WTC11 (cell line): ENCODE results near the gene PLEKHG7. TPM values are rescaled to one million over a fixed set of nuclear protein-coding genes. Genes with fewer than 3 reads are reported as not detected.

ENCODE experiments used
- ATAC-seq: fragments of 200-7000 bp; cut with Tn5 transposase; 2 replicates; pipeline ENCODE4 v1.10.0; 2021; ENCODE audit warnings: mild to moderate bottlenecking, moderate library complexity
- CTCF ChIA-PET: fragments of 300-600 bp; sonication (Branson Sonifier 250); formaldehyde crosslinking; loops from one replicate; lab custom pipeline; 2021; ENCODE audit warnings: antibody characterized with exemption; lab: Charles Lee
- POLR2A ChIA-PET: fragments of 350-600 bp; sonication (Branson Sonifier 250); formaldehyde crosslinking; loops from one replicate; lab custom pipeline; 2021; ENCODE audit warnings: antibody characterized with exemption; lab: Charles Lee
- DNase-seq: peaks from one replicate; pipeline ENCODE4 v3.0.0; 2021; ENCODE audit warnings: low spot score
- H3K27ac Mint-ChIP-seq: 2 replicates; pipeline ENCODE4 v1.8.0; 2021; ENCODE audit warnings: mixed read lengths
- H3K27me3 Mint-ChIP-seq: 2 replicates; pipeline ENCODE4 v1.8.0; 2021; ENCODE audit warnings: low read depth, mild to moderate bottlenecking, moderate library complexity, mixed read lengths
- H3K36me3 Mint-ChIP-seq: 2 replicates; pipeline ENCODE4 v1.8.0; 2021; ENCODE audit warnings: mixed read lengths
- H3K4me1 Mint-ChIP-seq: 2 replicates; pipeline ENCODE4 v1.8.0; 2022; ENCODE audit warnings: mixed read lengths
- H3K4me3 Mint-ChIP-seq: 2 replicates; pipeline ENCODE4 v1.8.0; 2021; ENCODE audit warnings: mild to moderate bottlenecking, moderate library complexity, mixed read lengths
- H3K9me3 Mint-ChIP-seq: 2 replicates; pipeline ENCODE4 v1.8.0; 2021; ENCODE audit warnings: mixed read lengths
- CBFB ChIP-seq: sonication (generic); formaldehyde crosslinking; IDR thresholded peaks from 2 replicates; pipeline ENCODE4 v1.8.1; 2022; ENCODE audit warnings: mild to moderate bottlenecking, low read depth, missing genetic modification reagents
- CREB1 ChIP-seq: sonication (generic); formaldehyde crosslinking; IDR thresholded peaks from 2 replicates; pipeline ENCODE4 v1.8.0; 2023; ENCODE audit warnings: mild to moderate bottlenecking, missing genetic modification reagents
- EMX1 ChIP-seq: fragments of 250-450 bp; sonication (Bioruptor Pico); IDR thresholded peaks from 2 replicates; pipeline ENCODE4 v1.8.0; 2021; ENCODE audit warnings: mild to moderate bottlenecking
- ERG ChIP-seq: fragments of 250-450 bp; sonication (Bioruptor Pico); IDR thresholded peaks from 2 replicates; pipeline ENCODE4 v1.8.0; 2021; ENCODE audit warnings: mild to moderate bottlenecking
- GRHL2 ChIP-seq: fragments of 250-450 bp; sonication (Bioruptor Pico); IDR thresholded peaks from 2 replicates; pipeline ENCODE4 v1.8.0; 2022; ENCODE audit warnings: mild to moderate bottlenecking, moderate library complexity; ENCODE audit not compliant: insufficient replicate concordance, severe bottlenecking
- HMGA2 ChIP-seq: fragments of 250-450 bp; sonication (Bioruptor Pico); IDR thresholded peaks from 2 replicates; pipeline ENCODE4 v1.4.0; 2021; ENCODE audit warnings: mild to moderate bottlenecking, moderate library complexity
- KAT7 ChIP-seq: sonication (generic); formaldehyde crosslinking; IDR thresholded peaks from 2 replicates; pipeline ENCODE4 v1.8.1; 2023; ENCODE audit warnings: missing genetic modification reagents, mild to moderate bottlenecking, borderline replicate concordance
- NFYB ChIP-seq: sonication (generic); formaldehyde crosslinking; conservative IDR thresholded peaks from 2 replicates; pipeline ENCODE4 v1.8.0; 2022; ENCODE audit warnings: low read depth, missing genetic modification reagents
- OVOL2 ChIP-seq: fragments of 250-450 bp; sonication (Bioruptor Pico); IDR thresholded peaks from 2 replicates; pipeline ENCODE4 v1.9.0; 2021; ENCODE audit warnings: mild to moderate bottlenecking, borderline replicate concordance
- SP1 ChIP-seq: sonication (generic); formaldehyde crosslinking; conservative IDR thresholded peaks from 2 replicates; pipeline ENCODE4 v1.8.1; 2022; ENCODE audit warnings: missing genetic modification reagents
- ZNF232 ChIP-seq: sonication (generic); formaldehyde crosslinking; IDR thresholded peaks from 2 replicates; pipeline ENCODE4 v1.8.0; 2022; ENCODE audit warnings: mild to moderate bottlenecking, missing genetic modification reagents
- ZNF317 ChIP-seq: sonication (generic); formaldehyde crosslinking; IDR thresholded peaks from 2 replicates; pipeline ENCODE4 v1.8.1; 2023; ENCODE audit warnings: low read depth, mild to moderate bottlenecking, moderate library complexity, missing genetic modification reagents, borderline replicate concordance
- ZNF396 ChIP-seq: fragments of 250-450 bp; sonication (Bioruptor Pico); IDR thresholded peaks from 2 replicates; pipeline ENCODE4 v1.8.0; 2021; ENCODE audit warnings: mild to moderate bottlenecking, moderate library complexity, borderline replicate concordance
- total RNA-seq: library from RNA; stranded (reverse); gene quantifications from 3 replicates; pipeline ENCODE4 v1.2.3, GENCODE V29; 2021
- TF ChIP-seq, protein P1 (sequence below): sonication (generic); formaldehyde crosslinking; IDR thresholded peaks from 2 replicates; pipeline ENCODE4 v1.8.1; 2023; ENCODE audit warnings: mild to moderate bottlenecking, missing genetic modification reagents, moderate library complexity
- TF ChIP-seq, protein P2 (sequence below): sonication (generic); formaldehyde crosslinking; conservative IDR thresholded peaks from 2 replicates; pipeline ENCODE4 v1.8.1; 2023; ENCODE audit warnings: mild to moderate bottlenecking, low read depth, missing genetic modification reagents, moderate library complexity
- TF ChIP-seq, protein P3 (sequence below): sonication (generic); formaldehyde crosslinking; IDR thresholded peaks from 2 replicates; pipeline ENCODE4 v1.8.0; 2022; ENCODE audit warnings: mild to moderate bottlenecking, missing genetic modification reagents
- TF ChIP-seq, protein P4 (sequence below): fragments of 250-450 bp; sonication (Bioruptor Pico); IDR thresholded peaks from 2 replicates; pipeline ENCODE4 v2.1.2; 2022; ENCODE audit warnings: mild to moderate bottlenecking, moderate library complexity
- TF ChIP-seq, protein P5 (sequence below): sonication (generic); formaldehyde crosslinking; IDR thresholded peaks from 2 replicates; pipeline ENCODE4 v1.8.0; 2022; ENCODE audit warnings: mild to moderate bottlenecking, missing genetic modification reagents
- TF ChIP-seq, protein P6 (sequence below): sonication (generic); formaldehyde crosslinking; IDR thresholded peaks from 2 replicates; pipeline ENCODE4 v1.8.1; 2023; ENCODE audit warnings: mild to moderate bottlenecking, missing genetic modification reagents

The PLEKHG7 gene
- total RNA-seq, 1 experiment from 2014 or later, result not detected

DNA sequence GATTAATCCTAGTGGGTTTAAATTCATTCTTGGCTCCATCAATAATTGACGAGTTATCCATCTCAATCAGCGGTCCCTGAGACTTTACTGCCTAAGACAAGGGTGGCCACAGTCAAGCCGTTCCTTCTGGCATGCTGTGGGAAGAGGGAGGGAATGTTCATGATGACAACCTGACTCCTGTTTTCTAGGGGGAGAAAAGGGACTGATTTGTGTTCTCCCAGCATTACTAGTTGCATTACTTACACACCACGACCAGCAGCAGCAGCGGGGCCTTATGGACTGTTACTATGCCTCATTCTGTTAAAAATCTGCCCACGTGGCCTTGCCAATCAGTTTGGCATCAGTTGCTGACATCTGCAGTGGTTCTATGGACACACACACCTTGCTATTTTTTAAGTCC, 29.9 kb downstream of the PLEKHG7 start:
- ChIA-PET CTCF (no interaction called here), POLR2A (no interaction called here)
- no peak overlapping the region for H3K4me3 Mint-ChIP-seq
- no peak overlapping the region for H3K27ac Mint-ChIP-seq
- H3K4me1 Mint-ChIP-seq, result peaks cover 16% of the 10 kb centered on the region
- no peak for ATAC-seq
- H3K36me3 Mint-ChIP-seq, result no peaks in the 10 kb centered on the region
- no peak for DNase-seq
- TF ChIP-seq ZNF232, result no peak
- TF ChIP-seq EMX1, result no peak
- no peak for TF ChIP-seq CREB1 (CRISPR knock-in tag)
- no peak for TF ChIP-seq ERG (CRISPR knock-in tag)
- TF ChIP-seq, protein P1, sequence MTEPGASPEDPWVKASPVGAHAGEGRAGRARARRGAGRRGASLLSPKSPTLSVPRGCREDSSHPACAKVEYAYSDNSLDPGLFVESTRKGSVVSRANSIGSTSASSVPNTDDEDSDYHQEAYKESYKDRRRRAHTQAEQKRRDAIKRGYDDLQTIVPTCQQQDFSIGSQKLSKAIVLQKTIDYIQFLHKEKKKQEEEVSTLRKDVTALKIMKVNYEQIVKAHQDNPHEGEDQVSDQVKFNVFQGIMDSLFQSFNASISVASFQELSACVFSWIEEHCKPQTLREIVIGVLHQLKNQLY (CRISPR knock-in tag), result no peak
- no peak for TF ChIP-seq ZNF396 (CRISPR knock-in tag)
- no peak for TF ChIP-seq OVOL2 (CRISPR knock-in tag)
- TF ChIP-seq, protein P2, sequence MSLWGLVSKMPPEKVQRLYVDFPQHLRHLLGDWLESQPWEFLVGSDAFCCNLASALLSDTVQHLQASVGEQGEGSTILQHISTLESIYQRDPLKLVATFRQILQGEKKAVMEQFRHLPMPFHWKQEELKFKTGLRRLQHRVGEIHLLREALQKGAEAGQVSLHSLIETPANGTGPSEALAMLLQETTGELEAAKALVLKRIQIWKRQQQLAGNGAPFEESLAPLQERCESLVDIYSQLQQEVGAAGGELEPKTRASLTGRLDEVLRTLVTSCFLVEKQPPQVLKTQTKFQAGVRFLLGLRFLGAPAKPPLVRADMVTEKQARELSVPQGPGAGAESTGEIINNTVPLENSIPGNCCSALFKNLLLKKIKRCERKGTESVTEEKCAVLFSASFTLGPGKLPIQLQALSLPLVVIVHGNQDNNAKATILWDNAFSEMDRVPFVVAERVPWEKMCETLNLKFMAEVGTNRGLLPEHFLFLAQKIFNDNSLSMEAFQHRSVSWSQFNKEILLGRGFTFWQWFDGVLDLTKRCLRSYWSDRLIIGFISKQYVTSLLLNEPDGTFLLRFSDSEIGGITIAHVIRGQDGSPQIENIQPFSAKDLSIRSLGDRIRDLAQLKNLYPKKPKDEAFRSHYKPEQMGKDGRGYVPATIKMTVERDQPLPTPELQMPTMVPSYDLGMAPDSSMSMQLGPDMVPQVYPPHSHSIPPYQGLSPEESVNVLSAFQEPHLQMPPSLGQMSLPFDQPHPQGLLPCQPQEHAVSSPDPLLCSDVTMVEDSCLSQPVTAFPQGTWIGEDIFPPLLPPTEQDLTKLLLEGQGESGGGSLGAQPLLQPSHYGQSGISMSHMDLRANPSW (CRISPR knock-in tag), result no peak
- TF ChIP-seq HMGA2, result no peak
- TF ChIP-seq NFYB (CRISPR knock-in tag), result no peak
- TF ChIP-seq ZNF317 (CRISPR knock-in tag), result no peak
- TF ChIP-seq, protein P3, sequence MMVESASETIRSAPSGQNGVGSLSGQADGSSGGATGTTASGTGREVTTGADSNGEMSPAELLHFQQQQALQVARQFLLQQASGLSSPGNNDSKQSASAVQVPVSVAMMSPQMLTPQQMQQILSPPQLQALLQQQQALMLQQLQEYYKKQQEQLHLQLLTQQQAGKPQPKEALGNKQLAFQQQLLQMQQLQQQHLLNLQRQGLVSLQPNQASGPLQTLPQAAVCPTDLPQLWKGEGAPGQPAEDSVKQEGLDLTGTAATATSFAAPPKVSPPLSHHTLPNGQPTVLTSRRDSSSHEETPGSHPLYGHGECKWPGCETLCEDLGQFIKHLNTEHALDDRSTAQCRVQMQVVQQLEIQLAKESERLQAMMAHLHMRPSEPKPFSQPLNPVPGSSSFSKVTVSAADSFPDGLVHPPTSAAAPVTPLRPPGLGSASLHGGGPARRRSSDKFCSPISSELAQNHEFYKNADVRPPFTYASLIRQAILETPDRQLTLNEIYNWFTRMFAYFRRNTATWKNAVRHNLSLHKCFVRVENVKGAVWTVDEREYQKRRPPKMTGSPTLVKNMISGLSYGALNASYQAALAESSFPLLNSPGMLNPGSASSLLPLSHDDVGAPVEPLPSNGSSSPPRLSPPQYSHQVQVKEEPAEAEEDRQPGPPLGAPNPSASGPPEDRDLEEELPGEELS (CRISPR knock-in tag), result no peak
- TF ChIP-seq KAT7 (CRISPR knock-in tag), result no peak
- TF ChIP-seq, protein P4, sequence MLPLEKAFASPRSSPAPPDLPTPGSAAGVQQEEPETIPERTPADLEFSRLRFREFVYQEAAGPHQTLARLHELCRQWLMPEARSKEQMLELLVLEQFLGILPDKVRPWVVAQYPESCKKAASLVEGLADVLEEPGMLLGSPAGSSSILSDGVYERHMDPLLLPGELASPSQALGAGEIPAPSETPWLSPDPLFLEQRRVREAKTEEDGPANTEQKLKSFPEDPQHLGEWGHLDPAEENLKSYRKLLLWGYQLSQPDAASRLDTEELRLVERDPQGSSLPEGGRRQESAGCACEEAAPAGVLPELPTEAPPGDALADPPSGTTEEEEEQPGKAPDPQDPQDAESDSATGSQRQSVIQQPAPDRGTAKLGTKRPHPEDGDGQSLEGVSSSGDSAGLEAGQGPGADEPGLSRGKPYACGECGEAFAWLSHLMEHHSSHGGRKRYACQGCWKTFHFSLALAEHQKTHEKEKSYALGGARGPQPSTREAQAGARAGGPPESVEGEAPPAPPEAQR, result no peak
- TF ChIP-seq, protein P5, sequence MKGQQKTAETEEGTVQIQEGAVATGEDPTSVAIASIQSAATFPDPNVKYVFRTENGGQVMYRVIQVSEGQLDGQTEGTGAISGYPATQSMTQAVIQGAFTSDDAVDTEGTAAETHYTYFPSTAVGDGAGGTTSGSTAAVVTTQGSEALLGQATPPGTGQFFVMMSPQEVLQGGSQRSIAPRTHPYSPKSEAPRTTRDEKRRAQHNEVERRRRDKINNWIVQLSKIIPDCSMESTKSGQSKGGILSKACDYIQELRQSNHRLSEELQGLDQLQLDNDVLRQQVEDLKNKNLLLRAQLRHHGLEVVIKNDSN (CRISPR knock-in tag), result no peak
- no peaks in the 10 kb centered on the region for H3K27me3 Mint-ChIP-seq
- 0 out of 2 replicates have a peak, but pooled peaks cover 3% of the 10 kb centered on the region for H3K9me3 Mint-ChIP-seq

DNA sequence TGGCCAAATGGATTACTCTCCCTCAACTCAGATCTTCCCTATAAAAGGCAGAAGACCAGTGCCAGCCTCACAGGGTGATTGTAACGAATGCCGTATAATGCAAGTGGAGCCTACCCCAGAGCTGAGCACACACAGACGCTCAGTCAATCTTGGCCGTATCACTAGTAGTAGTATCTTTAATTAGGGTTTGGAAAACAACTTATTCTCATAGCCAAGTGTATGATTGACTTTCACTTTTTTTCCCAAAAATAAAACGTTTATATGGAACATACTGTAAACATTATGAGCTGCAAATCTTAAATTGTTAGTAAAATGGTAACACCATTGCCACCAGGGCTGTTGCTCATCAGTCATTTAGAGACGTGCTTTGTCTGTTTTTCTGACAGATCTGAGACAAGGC, 30.4 kb downstream of the PLEKHG7 start:
- ChIA-PET CTCF (no interaction called here), POLR2A (no interaction called here)
- no peak for DNase-seq
- no peak overlapping the region for H3K4me3 Mint-ChIP-seq
- 0 out of 2 replicates have a peak, but pooled peaks cover 3% of the 10 kb centered on the region for H3K9me3 Mint-ChIP-seq
- H3K36me3 Mint-ChIP-seq, result no peaks in the 10 kb centered on the region
- no peak for ATAC-seq
- H3K27ac Mint-ChIP-seq, result no peak overlapping the region
- H3K4me1 Mint-ChIP-seq, result peaks cover 20% of the 10 kb centered on the region
- no peaks in the 10 kb centered on the region for H3K27me3 Mint-ChIP-seq
- TF ChIP-seq, protein P2 (CRISPR knock-in tag), result no peak
- TF ChIP-seq GRHL2 (no peak), CBFB (CRISPR knock-in tag) (no peak), SP1 (CRISPR knock-in tag) (no peak)
- TF ChIP-seq, protein P6, sequence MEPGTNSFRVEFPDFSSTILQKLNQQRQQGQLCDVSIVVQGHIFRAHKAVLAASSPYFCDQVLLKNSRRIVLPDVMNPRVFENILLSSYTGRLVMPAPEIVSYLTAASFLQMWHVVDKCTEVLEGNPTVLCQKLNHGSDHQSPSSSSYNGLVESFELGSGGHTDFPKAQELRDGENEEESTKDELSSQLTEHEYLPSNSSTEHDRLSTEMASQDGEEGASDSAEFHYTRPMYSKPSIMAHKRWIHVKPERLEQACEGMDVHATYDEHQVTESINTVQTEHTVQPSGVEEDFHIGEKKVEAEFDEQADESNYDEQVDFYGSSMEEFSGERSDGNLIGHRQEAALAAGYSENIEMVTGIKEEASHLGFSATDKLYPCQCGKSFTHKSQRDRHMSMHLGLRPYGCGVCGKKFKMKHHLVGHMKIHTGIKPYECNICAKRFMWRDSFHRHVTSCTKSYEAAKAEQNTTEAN (CRISPR knock-in tag), result no peak
